ENCODE data around the gene CARM1.

GRCh38 chr19:10928563-10929401 lies 57.4 kb downstream of the CARM1 start, which contains the start of the genes TIMM29 and YIPF2:
- no peak for TF ChIP-seq CTCF (conservative IDR thresholded peaks at IDR 0.05; ENCODE audit: low read depth, low read length)
- TF ChIP-seq EZH2 (IDR thresholded peaks at IDR 0.05; ENCODE audit: low read length, unreplicated experiment) = no peak
